ENCODE measurements around the gene CNOT1. TPM values are rescaled to one million over a fixed set of nuclear protein-coding genes. Genes with fewer than 3 reads are reported as not detected.
A peak's percentile ranks its signal among the peaks of the same experiment; 100 is the strongest.

CNOT1 gene
- total and polyA plus RNA-seq, 12 donors, result 40.9 to 189 (median 155) TPM

DNA sequence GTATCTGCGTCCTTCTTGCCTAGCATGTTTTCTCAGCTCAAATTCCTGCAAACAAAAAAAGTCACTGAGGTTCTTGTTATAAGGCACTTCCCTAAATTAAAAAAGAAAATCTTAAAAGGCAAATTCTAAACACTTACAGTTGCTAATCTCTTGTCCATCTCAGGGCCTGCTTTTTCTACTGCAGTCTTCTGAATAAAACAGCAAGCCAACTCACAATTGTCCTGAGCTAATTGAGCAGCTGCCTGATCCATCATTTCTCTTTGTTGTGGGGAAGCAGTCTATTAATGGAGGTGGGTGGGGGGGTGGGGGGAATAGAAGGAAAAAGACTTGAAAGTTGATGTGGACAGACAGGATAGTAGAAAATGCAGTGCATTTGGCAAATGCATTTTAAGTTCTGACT, 87.3 kb downstream of the CNOT1 start:
- no peak overlapping the region for H3K27ac ChIP-seq
- H3K9me3 ChIP-seq (replicated peaks in 1 of 3), result no peaks in the 10 kb centered on the region
- no peak for DNase-seq
- H3K27me3 ChIP-seq, result no peaks in the 10 kb centered on the region
- peaks cover 0 to 98% of the 10 kb centered on the region in 2 donors for H3K36me3 ChIP-seq (replicated peaks in 1 of 2)
- 86 to 94% (median 89%) methylated on average over 1 of the region's 1 CpG for WGBS, 4 donors
- intact Hi-C loops (cut with DNase I), result no loop called here
- TF ChIP-seq, protein P1, sequence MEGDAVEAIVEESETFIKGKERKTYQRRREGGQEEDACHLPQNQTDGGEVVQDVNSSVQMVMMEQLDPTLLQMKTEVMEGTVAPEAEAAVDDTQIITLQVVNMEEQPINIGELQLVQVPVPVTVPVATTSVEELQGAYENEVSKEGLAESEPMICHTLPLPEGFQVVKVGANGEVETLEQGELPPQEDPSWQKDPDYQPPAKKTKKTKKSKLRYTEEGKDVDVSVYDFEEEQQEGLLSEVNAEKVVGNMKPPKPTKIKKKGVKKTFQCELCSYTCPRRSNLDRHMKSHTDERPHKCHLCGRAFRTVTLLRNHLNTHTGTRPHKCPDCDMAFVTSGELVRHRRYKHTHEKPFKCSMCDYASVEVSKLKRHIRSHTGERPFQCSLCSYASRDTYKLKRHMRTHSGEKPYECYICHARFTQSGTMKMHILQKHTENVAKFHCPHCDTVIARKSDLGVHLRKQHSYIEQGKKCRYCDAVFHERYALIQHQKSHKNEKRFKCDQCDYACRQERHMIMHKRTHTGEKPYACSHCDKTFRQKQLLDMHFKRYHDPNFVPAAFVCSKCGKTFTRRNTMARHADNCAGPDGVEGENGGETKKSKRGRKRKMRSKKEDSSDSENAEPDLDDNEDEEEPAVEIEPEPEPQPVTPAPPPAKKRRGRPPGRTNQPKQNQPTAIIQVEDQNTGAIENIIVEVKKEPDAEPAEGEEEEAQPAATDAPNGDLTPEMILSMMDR (IDR thresholded peaks at IDR 0.05), result no peak
- TF ChIP-seq POLR2A (IDR thresholded peaks at IDR 0.05), result no peak
- H3K4me1 ChIP-seq (replicated peaks in 1 of 2), result no peaks in the 10 kb centered on the region
- H3K4me3 ChIP-seq, result no peak overlapping the region

GRCh38 chr16:58541711-58542110, 87.9 kb downstream of the CNOT1 start:
- H3K4me3 ChIP-seq, result no peak overlapping the region
- DNase-seq, result peak in 1 of 7 donors; percentile 35
- 50 to 73% (median 65%) methylated on average over 2 of the region's 2 CpGs for WGBS, 4 donors
- H3K27ac ChIP-seq, result peak overlapping the region in 1 of 5 donors; percentile 6
- no peaks in the 10 kb centered on the region for H3K9me3 ChIP-seq (replicated peaks in 1 of 3)
- no peaks in the 10 kb centered on the region for H3K27me3 ChIP-seq
- intact Hi-C loops (cut with DNase I), result no loop called here
- peaks cover 0 to 2% of the 10 kb centered on the region in 2 donors for H3K4me1 ChIP-seq (replicated peaks in 1 of 2)
- TF ChIP-seq POLR2A (IDR thresholded peaks at IDR 0.05), result no peak
- TF ChIP-seq, protein P1 (IDR thresholded peaks at IDR 0.05), result no peak
- peaks cover 0 to 98% of the 10 kb centered on the region in 2 donors for H3K36me3 ChIP-seq (replicated peaks in 1 of 2)

GRCh38 chr16:58537124-58537906, 92.3 kb downstream of the CNOT1 start:
- TF ChIP-seq POLR2A (IDR thresholded peaks at IDR 0.05), result no peak
- TF ChIP-seq, protein P1 (IDR thresholded peaks at IDR 0.05), result no peak
- Histone ChIP-seq H3K9me3 (replicated peaks in 1 of 3) (no peaks in the 10 kb centered on the region), H3K36me3 (replicated peaks in 1 of 2) (peaks cover 0 to 97% of the 10 kb centered on the region in 2 donors), H3K27me3 (no peaks in the 10 kb centered on the region), H3K4me3 (no peak overlapping the region), H3K27ac (no peak overlapping the region), H3K4me1 (replicated peaks in 1 of 2) (peaks cover 14 to 20% of the 10 kb centered on the region in 2 donors)
- 82 to 88% (median 85%) methylated on average over 10 of the region's 10 CpGs for WGBS, 4 donors
- no peak for DNase-seq
- intact Hi-C loops (cut with DNase I), result no loop called here

- intact Hi-C loops (cut with DNase I), result no loop called here
- no peaks in the 10 kb centered on the region for H3K27me3 ChIP-seq
- peaks cover 0 to 98% of the 10 kb centered on the region in 2 donors for H3K36me3 ChIP-seq (replicated peaks in 1 of 2)
- no peak for DNase-seq
- TF ChIP-seq, protein P1 (IDR thresholded peaks at IDR 0.05), result no peak
- TF ChIP-seq POLR2A (IDR thresholded peaks at IDR 0.05), result no peak
- peaks cover 14 to 20% of the 10 kb centered on the region in 2 donors for H3K4me1 ChIP-seq (replicated peaks in 1 of 2)
- H3K4me3 ChIP-seq, result no peak overlapping the region
- no peaks in the 10 kb centered on the region for H3K9me3 ChIP-seq (replicated peaks in 1 of 3)
- no peak overlapping the region for H3K27ac ChIP-seq
- WGBS, 4 donors, result 50 to 63% (median 56%) methylated on average over 5 of the region's 5 CpGs
These were observed 93.3 kb downstream of the CNOT1 start for GRCh38 chr16:58536278-58536677.

Data from adrenal gland (tissue), 12 donors.